ENCODE measurements around the gene SCO2. TPM values are rescaled to one million over a fixed set of nuclear protein-coding genes. Genes with fewer than 3 reads are reported as not detected.

Gene SCO2
- total and polyA plus RNA-seq, 5 donors from 2014 or later = 6.4 to 14.6 (median 8.2) TPM

DNA sequence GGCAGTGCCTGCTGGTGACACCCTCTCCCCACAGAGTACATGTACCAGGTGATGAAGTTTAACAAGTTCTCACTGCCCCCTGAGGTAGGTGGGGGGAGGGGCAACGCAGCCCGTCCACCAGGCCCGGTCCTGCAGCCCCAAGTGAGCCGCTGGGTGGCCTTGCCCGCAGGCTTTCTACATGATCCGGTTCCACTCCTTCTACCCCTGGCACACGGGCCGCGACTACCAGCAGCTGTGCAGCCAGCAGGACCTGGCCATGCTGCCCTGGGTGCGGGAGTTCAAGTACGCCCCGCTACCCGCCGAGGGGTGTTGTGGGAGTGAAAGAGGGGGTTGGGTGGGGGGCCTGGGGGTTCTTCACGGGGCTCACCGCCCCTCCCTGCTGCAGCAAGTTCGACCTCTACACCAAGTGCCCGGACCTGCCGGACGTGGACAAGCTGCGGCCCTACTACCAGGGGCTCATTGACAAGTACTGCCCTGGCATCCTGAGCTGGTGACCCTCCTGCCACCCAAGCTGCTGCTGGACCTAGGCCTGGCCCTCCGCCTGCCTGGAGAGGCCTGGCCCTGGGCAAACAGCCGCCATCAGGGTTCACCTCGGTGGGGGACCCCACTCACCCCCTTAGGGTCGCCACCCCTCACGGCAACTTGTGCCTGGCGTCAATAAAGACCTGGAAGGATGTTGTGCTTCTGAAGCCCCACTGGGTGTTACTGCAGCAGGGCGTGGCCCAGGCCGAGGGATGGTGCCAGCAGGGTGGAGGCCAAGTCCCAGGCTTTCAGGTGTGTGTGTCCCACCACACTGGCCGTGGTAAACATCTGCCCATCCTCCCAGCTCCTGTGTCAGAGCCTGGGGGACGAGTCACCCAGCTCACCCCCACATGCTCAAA, 35.8 kb downstream of the SCO2 start:
- peaks cover 7% of the 10 kb centered on the region for H3K4me1 ChIP-seq (ENCODE audit: control insufficient read depth, insufficient read depth, low read length, poor library complexity, severe bottlenecking)
- H3K9me3 Mint-ChIP-seq = no peaks in the 10 kb centered on the region
- no peaks in the 10 kb centered on the region for H3K36me3 ChIP-seq (ENCODE audit: control insufficient read depth, insufficient read depth, low read length)
- no peak overlapping the region for H3K27ac ChIP-seq (ENCODE audit: insufficient read depth, low read length, poor library complexity, severe bottlenecking)
- peaks cover 10% of the 10 kb centered on the region for H3K27me3 Mint-ChIP-seq
- H3K4me1 Mint-ChIP-seq = peaks cover 0 to 9% (median 6%) of the 10 kb centered on the region in 4 donors
- no peaks in the 10 kb centered on the region for H3K36me3 Mint-ChIP-seq
- no peak for DNase-seq
- no peak overlapping the region for H3K4me3 ChIP-seq (ENCODE audit: low read depth, low read length)
- H3K4me3 Mint-ChIP-seq = no peak overlapping the region
- H3K27me3 ChIP-seq (ENCODE audit: control insufficient read depth, insufficient read depth, low read length) = no peaks in the 10 kb centered on the region
- no peak overlapping the region for H3K27ac Mint-ChIP-seq
- ATAC-seq (ENCODE audit: low read depth in 2 of 2) = no peak
- H3K9me3 ChIP-seq (ENCODE audit: control insufficient read depth in 2 of 2, low read length in 2 of 2) = no peaks in the 10 kb centered on the region

DNA sequence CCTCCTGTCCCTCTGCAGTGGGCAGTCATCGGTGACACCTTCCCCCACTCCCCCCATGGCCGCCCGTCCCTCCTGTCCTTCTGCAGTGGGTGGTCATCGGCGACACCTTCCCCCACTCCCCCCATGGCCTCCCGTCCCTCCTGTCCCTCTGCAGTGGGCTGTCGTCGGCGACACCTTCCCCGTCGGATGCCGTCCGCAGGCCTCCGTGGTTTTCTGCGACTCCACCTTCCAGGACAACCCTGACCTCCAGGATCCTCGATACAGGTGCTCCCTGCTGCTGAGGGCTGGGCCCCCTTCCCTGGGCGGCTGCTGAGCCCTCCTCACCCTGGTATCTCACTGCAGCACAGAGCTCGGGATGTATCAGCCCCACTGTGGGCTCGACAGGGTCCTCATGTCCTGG, 36.5 kb downstream of the SCO2 start:
- no peak for DNase-seq
- peaks cover 7% of the 10 kb centered on the region for H3K4me1 ChIP-seq (ENCODE audit: control insufficient read depth, insufficient read depth, low read length, poor library complexity, severe bottlenecking)
- Mint-ChIP-seq H3K36me3 (no peaks in the 10 kb centered on the region), H3K9me3 (no peaks in the 10 kb centered on the region), H3K4me1 (peaks cover 0 to 9% (median 6%) of the 10 kb centered on the region in 4 donors), H3K27me3 (peaks cover 10% of the 10 kb centered on the region), H3K4me3 (no peak overlapping the region), H3K27ac (no peak overlapping the region)
- H3K9me3 ChIP-seq (ENCODE audit: control insufficient read depth in 2 of 2, low read length in 2 of 2) = no peaks in the 10 kb centered on the region
- H3K36me3 ChIP-seq (ENCODE audit: control insufficient read depth, insufficient read depth, low read length) = no peaks in the 10 kb centered on the region
- no peaks in the 10 kb centered on the region for H3K27me3 ChIP-seq (ENCODE audit: control insufficient read depth, insufficient read depth, low read length)
- H3K27ac ChIP-seq (ENCODE audit: insufficient read depth, low read length, poor library complexity, severe bottlenecking) = no peak overlapping the region
- no peak for ATAC-seq (ENCODE audit: low read depth in 2 of 2)
- no peak overlapping the region for H3K4me3 ChIP-seq (ENCODE audit: low read depth, low read length)

DNA sequence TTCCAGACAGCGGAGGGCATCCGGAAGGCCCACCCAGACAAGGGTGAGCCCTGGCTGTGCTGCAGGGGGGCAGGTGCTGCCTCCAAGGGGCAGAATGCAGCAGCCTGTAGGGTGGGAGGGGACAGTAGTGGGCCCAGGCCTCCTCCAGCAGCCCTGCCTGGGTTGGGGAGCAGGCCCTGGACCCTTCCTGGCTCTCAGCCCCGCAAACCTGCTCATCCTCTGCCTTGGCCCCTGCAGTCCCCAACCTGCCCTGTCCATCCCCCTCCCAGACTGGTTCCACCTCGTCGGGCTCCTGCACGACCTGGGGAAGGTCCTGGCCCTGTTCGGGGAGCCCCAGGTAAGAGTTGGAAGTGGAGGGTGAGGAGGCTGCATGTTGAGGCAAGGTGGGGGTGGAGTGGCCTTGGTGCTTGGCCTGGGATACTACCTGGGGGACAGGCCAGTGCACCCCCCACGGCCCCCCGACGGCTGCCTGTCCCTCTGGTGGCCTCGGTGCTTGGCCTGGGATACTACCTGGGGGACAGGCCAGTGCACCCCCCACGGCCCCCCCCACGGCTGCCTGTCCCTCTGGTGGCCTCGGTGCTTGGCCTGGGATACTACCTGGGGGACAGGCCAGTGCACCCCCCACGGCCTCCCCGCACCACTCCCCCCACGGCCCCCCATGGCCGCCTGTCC, 37.3 kb downstream of the SCO2 start:
- no peaks in the 10 kb centered on the region for H3K9me3 Mint-ChIP-seq
- no peak overlapping the region for H3K27ac Mint-ChIP-seq
- DNase-seq = no peak
- Histone ChIP-seq H3K4me1 (ENCODE audit: control insufficient read depth, insufficient read depth, low read length, poor library complexity, severe bottlenecking) (peaks cover 7% of the 10 kb centered on the region), H3K4me3 (ENCODE audit: low read depth, low read length) (no peak overlapping the region), H3K36me3 (ENCODE audit: control insufficient read depth, insufficient read depth, low read length) (no peaks in the 10 kb centered on the region), H3K27me3 (ENCODE audit: control insufficient read depth, insufficient read depth, low read length) (no peaks in the 10 kb centered on the region), H3K9me3 (ENCODE audit: control insufficient read depth in 2 of 2, low read length in 2 of 2) (no peaks in the 10 kb centered on the region), H3K27ac (ENCODE audit: insufficient read depth, low read length, poor library complexity, severe bottlenecking) (no peak overlapping the region)
- no peak for ATAC-seq (ENCODE audit: low read depth in 2 of 2)
- H3K27me3 Mint-ChIP-seq = peaks cover 10% of the 10 kb centered on the region
- H3K4me3 Mint-ChIP-seq = no peak overlapping the region
- peaks cover 0 to 9% (median 6%) of the 10 kb centered on the region in 4 donors for H3K4me1 Mint-ChIP-seq
- H3K36me3 Mint-ChIP-seq = no peaks in the 10 kb centered on the region

DNA sequence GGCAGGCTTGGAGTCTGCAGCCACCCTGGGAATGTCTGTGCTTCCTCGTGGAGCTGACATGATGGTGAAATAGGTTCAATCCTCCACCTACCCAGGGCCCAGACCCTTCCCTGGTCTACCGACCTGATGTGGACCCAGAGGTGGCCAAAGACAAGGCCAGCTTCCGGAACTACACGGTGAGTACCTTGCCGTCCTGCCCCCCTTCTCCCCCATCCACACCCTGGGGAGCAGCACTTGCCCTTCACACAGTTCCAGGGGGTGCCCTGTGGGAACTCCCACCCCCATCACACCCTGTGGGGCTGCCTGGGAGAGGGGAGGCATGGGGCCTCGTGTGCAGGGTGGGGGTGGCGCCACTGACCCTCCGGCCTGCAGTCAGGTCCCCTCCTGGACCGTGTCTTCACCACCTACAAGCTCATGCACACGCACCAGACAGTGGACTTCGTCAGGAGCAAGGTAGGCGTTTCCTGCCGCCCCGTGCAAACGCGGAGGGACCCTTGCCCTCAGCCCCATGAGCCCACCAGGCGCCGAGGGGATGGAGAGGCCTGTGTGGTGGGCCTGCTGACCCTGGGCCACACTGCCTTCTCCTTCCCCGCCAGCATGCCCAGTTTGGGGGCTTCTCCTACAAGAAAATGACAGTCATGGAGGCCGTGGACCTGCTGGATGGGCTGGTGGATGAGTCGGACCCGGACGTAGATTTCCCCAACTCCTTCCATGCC, 38.0 kb downstream of the SCO2 start:
- H3K36me3 ChIP-seq (ENCODE audit: control insufficient read depth, insufficient read depth, low read length) = no peaks in the 10 kb centered on the region
- no peaks in the 10 kb centered on the region for H3K36me3 Mint-ChIP-seq
- H3K27me3 Mint-ChIP-seq = peaks cover 10% of the 10 kb centered on the region
- no peak for DNase-seq
- no peaks in the 10 kb centered on the region for H3K27me3 ChIP-seq (ENCODE audit: control insufficient read depth, insufficient read depth, low read length)
- no peak overlapping the region for H3K4me3 Mint-ChIP-seq
- H3K4me1 ChIP-seq (ENCODE audit: control insufficient read depth, insufficient read depth, low read length, poor library complexity, severe bottlenecking) = peaks cover 10% of the 10 kb centered on the region
- ATAC-seq (ENCODE audit: low read depth in 2 of 2) = no peak
- no peaks in the 10 kb centered on the region for H3K9me3 Mint-ChIP-seq
- H3K27ac ChIP-seq (ENCODE audit: insufficient read depth, low read length, poor library complexity, severe bottlenecking) = no peak overlapping the region
- no peak overlapping the region for H3K4me3 ChIP-seq (ENCODE audit: low read depth, low read length)
- H3K4me1 Mint-ChIP-seq = peaks cover 0 to 9% (median 6%) of the 10 kb centered on the region in 4 donors
- no peaks in the 10 kb centered on the region for H3K9me3 ChIP-seq (ENCODE audit: control insufficient read depth in 2 of 2, low read length in 2 of 2)
- no peak overlapping the region for H3K27ac Mint-ChIP-seq

DNA sequence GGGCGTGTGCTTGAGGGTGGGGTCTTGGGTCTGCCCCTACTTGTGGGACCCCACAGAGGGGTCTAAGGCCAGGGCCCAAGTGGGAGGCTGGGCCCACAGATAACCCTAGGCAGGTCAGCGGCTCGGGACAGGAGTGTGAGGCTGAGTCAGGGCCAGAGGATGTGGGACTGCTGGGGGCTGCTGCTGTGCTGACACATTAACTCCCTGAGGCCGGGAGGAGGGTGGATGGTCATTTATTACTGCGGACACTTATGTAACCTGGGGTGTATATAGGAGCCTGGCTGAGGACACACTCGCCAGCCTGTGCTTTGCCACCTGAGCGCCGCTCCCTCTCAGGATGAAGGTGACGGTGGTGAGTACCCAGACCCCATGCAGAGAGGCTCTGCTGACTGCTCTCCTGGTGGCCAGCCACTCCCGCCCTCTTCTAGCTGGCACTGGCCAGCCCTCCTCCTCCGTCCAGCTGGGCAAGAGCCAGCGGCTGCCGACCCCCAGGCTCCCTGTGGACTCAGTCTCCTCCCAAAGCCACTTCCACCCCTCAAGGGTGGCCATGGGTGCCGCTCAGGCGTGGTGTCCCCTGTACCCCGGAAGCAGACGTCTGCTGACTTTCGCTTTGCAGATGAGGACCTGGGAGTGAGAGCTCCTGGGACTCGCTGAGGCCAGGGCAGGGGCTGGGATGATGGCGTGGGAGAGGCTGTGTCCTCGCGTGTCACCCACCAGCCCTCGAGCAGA, 38.7 kb downstream of the SCO2 start, which contains the start of gene MIOX:
Gene MIOX (plus strand): TSS at position 299 of the 729 bp plus-strand sequence. CDS start 39 bp downstream, at position 338.
- Mint-ChIP-seq H3K27ac (no peak within 1 kb of the TSS), H3K4me1 (peaks cover 0 to 11% (median 6%) of the 10 kb centered on the region in 4 donors), H3K9me3 (no peaks in the 10 kb centered on the region), H3K36me3 (no peaks in the 10 kb centered on the region), H3K4me3 (peak within 1 kb of the TSS in 2 of 4 donors; percentile 21 to 58), H3K27me3 (peaks cover 10% of the 10 kb centered on the region)
- Histone ChIP-seq H3K36me3 (ENCODE audit: control insufficient read depth, insufficient read depth, low read length) (no peaks in the 10 kb centered on the region), H3K9me3 (ENCODE audit: control insufficient read depth in 2 of 2, low read length in 2 of 2) (no peaks in the 10 kb centered on the region), H3K4me1 (ENCODE audit: control insufficient read depth, insufficient read depth, low read length, poor library complexity, severe bottlenecking) (peaks cover 17% of the 10 kb centered on the region), H3K27me3 (ENCODE audit: control insufficient read depth, insufficient read depth, low read length) (no peaks in the 10 kb centered on the region), H3K27ac (ENCODE audit: insufficient read depth, low read length, poor library complexity, severe bottlenecking) (no peak within 1 kb of the TSS), H3K4me3 (ENCODE audit: low read depth, low read length) (no peak within 1 kb of the TSS)
- ATAC-seq (ENCODE audit: low read depth in 2 of 2) = no peak
- no peak for DNase-seq

DNA sequence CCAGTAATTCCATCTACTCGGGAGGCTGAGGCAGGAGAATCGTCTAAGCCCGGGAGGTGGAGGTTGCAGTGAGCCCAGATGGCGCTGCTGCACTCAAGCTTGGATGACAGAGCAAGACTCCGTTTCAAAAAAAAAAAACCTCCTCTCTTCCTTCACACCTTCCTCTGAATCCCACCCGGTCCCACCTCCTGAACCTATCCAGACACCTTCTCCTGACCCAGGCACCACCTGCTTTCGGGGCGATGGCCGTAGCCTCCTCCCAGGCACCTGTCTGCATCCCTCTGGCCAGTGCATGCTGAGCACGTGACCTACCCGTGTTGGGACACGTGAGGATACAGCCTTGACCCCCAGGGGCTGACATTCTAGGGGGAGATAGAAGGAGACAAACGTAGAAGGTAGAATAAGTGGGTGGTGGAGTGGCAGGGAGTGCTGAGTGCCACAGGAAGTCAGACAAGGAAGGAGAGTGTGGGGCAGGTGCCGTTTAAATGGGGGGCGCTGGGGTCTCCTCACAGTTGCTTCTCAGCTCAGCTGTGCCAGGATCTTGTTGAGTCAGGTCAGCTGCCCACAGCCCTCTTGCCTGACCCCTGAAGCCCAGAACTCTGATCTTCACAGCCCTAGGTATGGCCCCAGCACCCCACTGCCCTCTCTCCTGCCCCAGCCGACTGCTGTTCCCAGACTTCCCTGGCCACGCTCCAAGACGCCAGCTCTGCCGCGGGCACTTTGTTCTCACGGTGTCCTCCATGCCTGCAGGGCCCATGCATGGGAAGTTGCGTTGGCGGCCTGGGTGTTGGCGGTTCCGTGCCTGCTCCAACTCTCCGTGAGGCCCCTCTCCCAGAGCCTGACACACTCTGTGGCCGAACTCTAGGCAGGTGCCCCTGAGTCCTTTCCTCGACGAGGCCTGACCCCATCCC, 39.9 kb downstream of the SCO2 start:
- H3K4me1 ChIP-seq (ENCODE audit: control insufficient read depth, insufficient read depth, low read length, poor library complexity, severe bottlenecking) = peaks cover 19% of the 10 kb centered on the region
- H3K27ac Mint-ChIP-seq = no peak overlapping the region
- H3K27me3 ChIP-seq (ENCODE audit: control insufficient read depth, insufficient read depth, low read length) = no peaks in the 10 kb centered on the region

More for the DNA sequence above, 39.9 kb downstream of the SCO2 start:
- no peak for ATAC-seq (ENCODE audit: low read depth in 2 of 2)
- H3K36me3 Mint-ChIP-seq = no peaks in the 10 kb centered on the region
- H3K9me3 Mint-ChIP-seq = no peaks in the 10 kb centered on the region
- peaks cover 0 to 4% (median under 1%) of the 10 kb centered on the region in 4 donors for H3K4me1 Mint-ChIP-seq
- no peaks in the 10 kb centered on the region for H3K9me3 ChIP-seq (ENCODE audit: control insufficient read depth in 2 of 2, low read length in 2 of 2)
- no peak overlapping the region for H3K27ac ChIP-seq (ENCODE audit: insufficient read depth, low read length, poor library complexity, severe bottlenecking)
- no peak overlapping the region for H3K4me3 ChIP-seq (ENCODE audit: low read depth, low read length)
- H3K36me3 ChIP-seq (ENCODE audit: control insufficient read depth, insufficient read depth, low read length) = no peaks in the 10 kb centered on the region
- H3K27me3 Mint-ChIP-seq = peaks cover 14% of the 10 kb centered on the region
- peak overlapping the region in 2 of 4 donors; percentile 58 to 63 for H3K4me3 Mint-ChIP-seq
- DNase-seq = no peak
